GM12878 (cell line): ENCODE measurements around the gene UST. TPM values are rescaled to one million over a fixed set of nuclear protein-coding genes. Genes with fewer than 3 reads are reported as not detected.

Experiments used
- ATAC-seq: fragments of 200-7000 bp; cut with Tn5 transposase; 3 replicates; pipeline ENCODE4 v1.9.1; 2020; ENCODE audit warnings: mild to moderate bottlenecking, moderate library complexity
- BruUV-seq: library from RNA; stranded (reverse); fragments of 400-500 nt; replicated peaks from 2 replicates; lab custom pipeline; 2021; lab: Mats Ljungman, UMichigan
- CTCF ChIA-PET: fragments of 300-600 bp; sonication (Branson Sonifier 250); formaldehyde crosslinking; extraction: SDS; loops from one replicate; lab custom pipeline; 2021; ENCODE audit warnings: inconsistent platforms; lab: Yijun Ruan, JAX
- POLR2A ChIA-PET: fragments of 350-600 bp; formaldehyde crosslinking; extraction: SDS; loops from one replicate; lab custom pipeline; 2021; ENCODE audit warnings: inconsistent platforms; lab: Charles Lee
- RAD21 ChIA-PET: fragments of 300-600 bp; sonication (Branson Sonifier 250); formaldehyde crosslinking; loops from one replicate; lab custom pipeline; 2023; ENCODE audit warnings: antibody characterized with exemption; ENCODE audit not compliant: unreplicated experiment; lab: Charles Lee
- SMC1A ChIA-PET: fragments of 300-600 bp; sonication (Branson Sonifier 250); formaldehyde crosslinking; loops from one replicate; lab custom pipeline; 2023; ENCODE audit not compliant: unreplicated experiment, uncharacterized antibody; lab: Charles Lee
- DNase-seq: peaks from one replicate; pipeline ENCODE4 v3.0.0-alpha.2; 2011; ENCODE audit warnings: low read depth, low spot score
- FAIRE-seq: peaks from 3 replicates; lab custom pipeline; 2011; peaks lifted over from hg19 to GRCh38; lab: Jason Lieb, UNC
- H2AFZ ChIP-seq: 2 replicates; pipeline ENCODE4 v1.6.0; 2011; ENCODE audit warnings: low read depth, low read length, control low read depth; ENCODE audit not compliant: control insufficient read depth
- H3K27ac ChIP-seq: 2 replicates; pipeline ENCODE4 v1.5.1; 2011; ENCODE audit warnings: control low read depth; ENCODE audit not compliant: control insufficient read depth, insufficient read depth
- H3K27me3 ChIP-seq, 2 experiments: replicated peaks in 1 of 2; 2 replicates each; pipeline versions ENCODE4 v1.6.0 to v1.6.1; 2011; ENCODE audit warnings: low read length in 1 of 2; ENCODE audit not compliant: control insufficient read depth in 2 of 2, insufficient read depth in 2 of 2
- H3K36me3 ChIP-seq, 2 experiments: 2 replicates each; pipeline ENCODE4 v1.5.1; 2011; ENCODE audit warnings: low read length in 1 of 2; ENCODE audit not compliant: control insufficient read depth in 2 of 2, insufficient read depth in 2 of 2
- H3K4me1 ChIP-seq: 2 replicates; pipeline ENCODE4 v1.6.1; 2011; ENCODE audit warnings: mild to moderate bottlenecking, low read length, moderate library complexity, mixed read lengths; ENCODE audit not compliant: control insufficient read depth, insufficient read depth
- H3K4me2 ChIP-seq: 2 replicates; pipeline ENCODE4 v1.6.0; 2011; ENCODE audit warnings: control low read depth; ENCODE audit not compliant: control insufficient read depth, insufficient read depth
- H3K4me3 ChIP-seq: fragments of 200-600 bp; sonication (generic); 2 replicates; pipeline ENCODE4 v1.5.1; 2016
- H3K79me2 ChIP-seq: 2 replicates; pipeline ENCODE4 v1.6.0; 2011; ENCODE audit warnings: low read length; ENCODE audit not compliant: control insufficient read depth, insufficient read depth
- H3K9ac ChIP-seq: 2 replicates; pipeline ENCODE4 v1.8.0; 2011; ENCODE audit warnings: low read length, control low read depth, mixed read lengths; ENCODE audit not compliant: control insufficient read depth, insufficient read depth
- H3K9me3 ChIP-seq: replicated peaks from 3 replicates; pipeline ENCODE4 v1.5.1; 2011; ENCODE audit warnings: mild to moderate bottlenecking, low read length; ENCODE audit not compliant: control insufficient read depth, insufficient read depth
- H4K20me1 ChIP-seq: 2 replicates; pipeline ENCODE4 v1.6.0; 2011; ENCODE audit not compliant: control insufficient read depth, insufficient read depth
- MEF2A ChIP-seq: IDR thresholded peaks from 2 replicates; pipeline ENCODE4 v1.6.1; 2011; ENCODE audit warnings: low read depth, mild to moderate bottlenecking, low read length, moderate library complexity; ENCODE audit not compliant: insufficient read depth
- RB1 ChIP-seq: fragments of 450-650 bp; formaldehyde crosslinking; IDR thresholded peaks from 2 replicates; pipeline ENCODE4 v1.6.1; 2017; ENCODE audit warnings: mild to moderate bottlenecking, borderline replicate concordance
- SIX5 ChIP-seq: IDR thresholded peaks from 2 replicates; pipeline ENCODE4 v1.6.1; 2011; ENCODE audit warnings: mild to moderate bottlenecking, low read depth, low read length, moderate library complexity; ENCODE audit not compliant: severe bottlenecking
- SMAD1 ChIP-seq: fragments of 450-650 bp; IDR thresholded peaks from 2 replicates; pipeline ENCODE4 v1.6.1; 2018; ENCODE audit warnings: mild to moderate bottlenecking, low read depth; ENCODE audit not compliant: partially characterized antibody
- WGBS: methylation state at CpG from one replicate; pipeline ENCODE4 v1.1.6; 2016; ENCODE audit warnings: low lambda C conversion rate; ENCODE audit not compliant: insufficient replicate concordance, insufficient coverage; ENCODE audit errors: missing lambda C conversion rate; 5-methylcytosine and 5-hydroxymethylcytosine counted together
- in situ Hi-C: fragments of 300-500 bp; cut with MboI; formaldehyde crosslinking; loops from 9 replicates; pipeline ENCODE4 v1.14.3; 2018; ENCODE audit warnings: mixed read lengths
- intact Hi-C: fragments of 100-400 bp; cut with micrococcal nuclease; formaldehyde crosslinking; loops from one replicate; pipeline ENCODE4 v1.14.2; 2022; ENCODE audit not compliant: unreplicated experiment
- polyA plus RNA-seq, 11 experiments: library from polyadenylated mRNA; depleted of rRNA in 4 of 11; unstranded in 6 of 11; stranded (reverse) in 5 of 11; fragments of >200 nt; fragmentation: Nextera tagmentation in 4 of 11; fragmentation: Illumina TruSeq in 1 of 11; extraction: Ambion mirVana in 4 of 11; extraction: Trizol in 1 of 11; gene quantifications; 1 replicate in 1 of 11; 2 replicates in 10 of 11; pipeline versions ENCODE4 v1.2.1 to v1.2.3, GENCODE V29; 2011 to 2016; ENCODE audit warnings: inconsistent platforms in 2 of 11, missing spikeins in 2 of 11, low read depth in 1 of 11
- total RNA-seq, 4 experiments: library from RNA; depleted of rRNA in 3 of 4; stranded (reverse); fragments of >200 nt in 3 of 4; fragmentation: Illumina TruSeq in 1 of 4; extraction: Trizol in 1 of 4; gene quantifications; 2 replicates each; pipeline versions ENCODE4 v1.2.1 to v1.2.3, GENCODE V29; 2013 to 2021
- TF ChIP-seq, protein P1 (sequence below): IDR thresholded peaks from 2 replicates; pipeline ENCODE4 v1.6.1; 2012; ENCODE audit warnings: improper control_type of control experiment, low read depth, low read length; ENCODE audit not compliant: insufficient replicate concordance

The UST gene
- total and polyA plus RNA-seq, 10 of the 15 experiments (the other 5 are each of a cell fraction or from before 2014, with no cell fraction given), result 0.74 to 43.3 (median 2.2) TPM

DNA sequence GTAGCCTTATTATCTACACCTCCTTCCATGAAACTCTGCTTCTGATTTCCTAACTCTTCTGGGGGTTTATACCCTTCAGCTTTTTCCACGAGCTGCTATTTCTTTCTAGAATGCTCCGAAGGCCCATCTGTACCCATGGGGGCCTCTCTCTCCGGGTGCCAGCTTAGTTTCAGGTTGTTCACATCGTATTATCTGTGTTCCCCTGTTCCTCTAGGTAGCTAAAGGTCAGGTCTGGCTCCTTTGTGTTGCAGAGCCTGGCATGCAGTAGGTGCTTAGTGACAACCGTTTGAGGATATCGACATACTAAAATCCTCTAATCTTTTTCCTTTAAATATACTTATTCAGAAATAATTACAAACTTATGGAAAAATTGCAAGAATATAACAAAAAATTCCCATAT is 73.0 kb downstream of the UST start (continued):
- TF ChIP-seq SIX5, result no peak
- no peak for TF ChIP-seq MEF2A

DNA sequence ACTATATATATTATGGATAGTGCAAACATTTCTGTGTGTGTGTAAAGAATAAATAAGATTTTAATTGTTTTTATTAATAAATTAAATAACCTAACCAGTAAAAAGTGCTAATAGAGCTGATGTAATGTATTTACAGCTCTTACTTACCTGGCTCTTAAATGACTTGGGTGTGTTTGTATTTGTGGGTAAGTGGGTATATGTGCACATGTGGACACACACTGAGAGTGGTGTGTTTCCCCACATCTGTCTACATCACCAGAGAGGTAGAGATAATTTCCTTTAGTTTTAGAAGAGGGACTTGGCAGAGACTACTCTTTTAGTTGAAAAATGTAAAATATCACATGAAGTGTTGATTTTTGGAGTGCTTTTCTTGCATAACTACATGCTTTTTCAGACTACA is 76.0 kb downstream of the UST start:
- Histone ChIP-seq H3K36me3 (no peaks in the 10 kb centered on the region), H3K27ac (no peak overlapping the region), H3K9me3 (no peaks in the 10 kb centered on the region), H3K9ac (no peak overlapping the region), H4K20me1 (no peaks in the 10 kb centered on the region), H3K79me2 (no peaks in the 10 kb centered on the region), H3K4me2 (no peak overlapping the region), H3K4me3 (no peak overlapping the region), H2AFZ (no peak overlapping the region)
- ChIA-PET POLR2A (no interaction called here), SMC1A (interaction anchor here (1.2 kb wide), 1 partner anchor 65 kb away, joined by 3 read pairs; no protein-coding TSS in a partner anchor), CTCF (no interaction called here)
- no peak for FAIRE-seq
- no peak for TF ChIP-seq RB1
- TF ChIP-seq, all 136 proteins: peak for 0
- Histone ChIP-seq H3K4me1 (no peaks in the 10 kb centered on the region), H3K27me3 (peaks cover 0 to 3% of the 10 kb centered on the region in 2 experiments; a peak in 1 of 4 replicates)
- intact Hi-C loops (no loop called here), in situ Hi-C loops (no loop called here)
- ATAC-seq (no peak), DNase-seq (no peak)
- no TSS peak for BruUV-seq
- RAD21 ChIA-PET, result no interaction called here

DNA sequence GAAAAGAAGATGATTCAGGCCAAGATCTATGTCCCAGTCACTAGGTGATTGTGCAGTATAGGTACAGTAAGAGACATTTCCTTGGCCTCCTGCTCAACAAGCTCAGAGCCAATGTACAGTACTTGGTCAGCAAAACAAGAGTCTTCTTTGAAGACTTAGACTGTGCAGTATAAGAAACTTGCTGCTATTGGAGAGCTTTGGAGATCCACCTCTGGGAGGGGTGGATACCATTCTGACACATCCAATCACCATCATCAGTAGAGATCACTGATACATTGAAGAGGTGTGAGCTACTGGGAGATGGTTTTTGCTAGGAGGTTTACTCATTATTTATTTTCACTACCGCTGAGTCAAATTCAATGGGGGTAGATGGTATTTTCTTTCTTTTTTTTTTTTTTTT is 77.5 kb downstream of the UST start:
- POLR2A ChIA-PET, result no interaction called here
- ATAC-seq (no peak), FAIRE-seq (no peak), DNase-seq (no peak)
- Histone ChIP-seq H3K9me3 (no peaks in the 10 kb centered on the region; the same call in 2 of the 3 replicates), H4K20me1 (no peaks in the 10 kb centered on the region), H3K4me2 (no peak overlapping the region), H3K27ac (no peak overlapping the region), H3K79me2 (no peaks in the 10 kb centered on the region), H3K36me3 (no peaks in the 10 kb centered on the region), H3K4me1 (no peaks in the 10 kb centered on the region), H3K9ac (no peak overlapping the region), H2AFZ (no peak overlapping the region), H3K4me3 (no peak overlapping the region), H3K27me3 (peaks cover 0 to 3% of the 10 kb centered on the region in 2 experiments; a peak in 1 of 4 replicates)
- WGBS, result 44% methylated on average over 1 of the region's 1 CpG
- SMC1A ChIA-PET, result interaction anchor here (1.2 to 1.5 kb wide), 2 partner anchors 32 to 67 kb away, joined by 3 to 4 read pairs; no protein-coding TSS in a partner anchor
- CTCF ChIA-PET, result no interaction called here
- no TSS peak for BruUV-seq
- TF ChIP-seq SMAD1, result no peak
- TF ChIP-seq, protein P1, sequence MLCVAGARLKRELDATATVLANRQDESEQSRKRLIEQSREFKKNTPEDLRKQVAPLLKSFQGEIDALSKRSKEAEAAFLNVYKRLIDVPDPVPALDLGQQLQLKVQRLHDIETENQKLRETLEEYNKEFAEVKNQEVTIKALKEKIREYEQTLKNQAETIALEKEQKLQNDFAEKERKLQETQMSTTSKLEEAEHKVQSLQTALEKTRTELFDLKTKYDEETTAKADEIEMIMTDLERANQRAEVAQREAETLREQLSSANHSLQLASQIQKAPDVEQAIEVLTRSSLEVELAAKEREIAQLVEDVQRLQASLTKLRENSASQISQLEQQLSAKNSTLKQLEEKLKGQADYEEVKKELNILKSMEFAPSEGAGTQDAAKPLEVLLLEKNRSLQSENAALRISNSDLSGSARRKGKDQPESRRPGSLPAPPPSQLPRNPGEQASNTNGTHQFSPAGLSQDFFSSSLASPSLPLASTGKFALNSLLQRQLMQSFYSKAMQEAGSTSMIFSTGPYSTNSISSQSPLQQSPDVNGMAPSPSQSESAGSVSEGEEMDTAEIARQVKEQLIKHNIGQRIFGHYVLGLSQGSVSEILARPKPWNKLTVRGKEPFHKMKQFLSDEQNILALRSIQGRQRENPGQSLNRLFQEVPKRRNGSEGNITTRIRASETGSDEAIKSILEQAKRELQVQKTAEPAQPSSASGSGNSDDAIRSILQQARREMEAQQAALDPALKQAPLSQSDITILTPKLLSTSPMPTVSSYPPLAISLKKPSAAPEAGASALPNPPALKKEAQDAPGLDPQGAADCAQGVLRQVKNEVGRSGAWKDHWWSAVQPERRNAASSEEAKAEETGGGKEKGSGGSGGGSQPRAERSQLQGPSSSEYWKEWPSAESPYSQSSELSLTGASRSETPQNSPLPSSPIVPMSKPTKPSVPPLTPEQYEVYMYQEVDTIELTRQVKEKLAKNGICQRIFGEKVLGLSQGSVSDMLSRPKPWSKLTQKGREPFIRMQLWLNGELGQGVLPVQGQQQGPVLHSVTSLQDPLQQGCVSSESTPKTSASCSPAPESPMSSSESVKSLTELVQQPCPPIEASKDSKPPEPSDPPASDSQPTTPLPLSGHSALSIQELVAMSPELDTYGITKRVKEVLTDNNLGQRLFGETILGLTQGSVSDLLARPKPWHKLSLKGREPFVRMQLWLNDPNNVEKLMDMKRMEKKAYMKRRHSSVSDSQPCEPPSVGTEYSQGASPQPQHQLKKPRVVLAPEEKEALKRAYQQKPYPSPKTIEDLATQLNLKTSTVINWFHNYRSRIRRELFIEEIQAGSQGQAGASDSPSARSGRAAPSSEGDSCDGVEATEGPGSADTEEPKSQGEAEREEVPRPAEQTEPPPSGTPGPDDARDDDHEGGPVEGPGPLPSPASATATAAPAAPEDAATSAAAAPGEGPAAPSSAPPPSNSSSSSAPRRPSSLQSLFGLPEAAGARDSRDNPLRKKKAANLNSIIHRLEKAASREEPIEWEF, result no peak
- RAD21 ChIA-PET, result no interaction called here
- intact Hi-C loops (no loop called here), in situ Hi-C loops (no loop called here)
